Measurements from ENCODE around the gene KLHL17.

GRCh38 chr1:966135-966703, 5.8 kb downstream of the KLHL17 start, which contains the start of gene PLEKHN1:
- TF ChIP-seq, protein P1, sequence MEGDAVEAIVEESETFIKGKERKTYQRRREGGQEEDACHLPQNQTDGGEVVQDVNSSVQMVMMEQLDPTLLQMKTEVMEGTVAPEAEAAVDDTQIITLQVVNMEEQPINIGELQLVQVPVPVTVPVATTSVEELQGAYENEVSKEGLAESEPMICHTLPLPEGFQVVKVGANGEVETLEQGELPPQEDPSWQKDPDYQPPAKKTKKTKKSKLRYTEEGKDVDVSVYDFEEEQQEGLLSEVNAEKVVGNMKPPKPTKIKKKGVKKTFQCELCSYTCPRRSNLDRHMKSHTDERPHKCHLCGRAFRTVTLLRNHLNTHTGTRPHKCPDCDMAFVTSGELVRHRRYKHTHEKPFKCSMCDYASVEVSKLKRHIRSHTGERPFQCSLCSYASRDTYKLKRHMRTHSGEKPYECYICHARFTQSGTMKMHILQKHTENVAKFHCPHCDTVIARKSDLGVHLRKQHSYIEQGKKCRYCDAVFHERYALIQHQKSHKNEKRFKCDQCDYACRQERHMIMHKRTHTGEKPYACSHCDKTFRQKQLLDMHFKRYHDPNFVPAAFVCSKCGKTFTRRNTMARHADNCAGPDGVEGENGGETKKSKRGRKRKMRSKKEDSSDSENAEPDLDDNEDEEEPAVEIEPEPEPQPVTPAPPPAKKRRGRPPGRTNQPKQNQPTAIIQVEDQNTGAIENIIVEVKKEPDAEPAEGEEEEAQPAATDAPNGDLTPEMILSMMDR (IDR thresholded peaks at IDR 0.05): no peak
- TF ChIP-seq POLR2A (IDR thresholded peaks at IDR 0.05): no peak
